CD4-positive, CD25-positive, alpha-beta regulatory T cell (primary cell): ENCODE measurements around the gene ATP13A4. TPM values are rescaled to one million over a fixed set of nuclear protein-coding genes. Genes with fewer than 3 reads are reported as not detected.

Experiments used
- ATAC-seq, 2 donors: fragments of 150-1000 bp; cut with Tn5 transposase; one replicate each; pipeline ENCODE4 v1.10.0; 2021; ENCODE audit warnings: low read depth in 2 of 2, moderate number of reproducible peaks in 2 of 2, moderate library complexity in 1 of 2
- DNase-seq, 3 donors: peaks; one replicate each; pipeline versions ENCODE4 v3.0.0 to v3.0.0-alpha.2; 2012 to 2022; ENCODE audit warnings: mixed read lengths in 1 of 3
- H3K27ac ChIP-seq: one replicate; pipeline ENCODE4 v1.7.0; 2013; ENCODE audit warnings: mild to moderate bottlenecking, low read length; ENCODE audit not compliant: insufficient read depth, poor library complexity, severe bottlenecking
- H3K27me3 ChIP-seq: one replicate; pipeline ENCODE4 v1.7.0; 2013; ENCODE audit warnings: low read length; ENCODE audit not compliant: control insufficient read depth, insufficient read depth
- H3K36me3 ChIP-seq: one replicate; pipeline ENCODE4 v1.7.0; 2013; ENCODE audit warnings: mild to moderate bottlenecking, low read length, moderate library complexity; ENCODE audit not compliant: control insufficient read depth, insufficient read depth
- H3K4me1 ChIP-seq: 2 replicates; pipeline ENCODE4 v1.7.0; 2013; ENCODE audit warnings: mild to moderate bottlenecking, low read length; ENCODE audit not compliant: insufficient read depth, control insufficient read depth, poor library complexity, severe bottlenecking
- H3K4me3 ChIP-seq: one replicate; pipeline ENCODE4 v1.7.0; 2013; ENCODE audit warnings: low read depth, mild to moderate bottlenecking, low read length, moderate library complexity
- H3K9me3 ChIP-seq, 2 experiments: 1 replicate in 1 of 2; 2 replicates in 1 of 2; pipeline ENCODE4 v1.7.0; 2013; ENCODE audit warnings: low read length in 2 of 2, mild to moderate bottlenecking in 1 of 2, moderate library complexity in 1 of 2; ENCODE audit not compliant: control insufficient read depth in 2 of 2
- H3K27ac Mint-ChIP-seq, 3 donors: one replicate each; pipeline ENCODE4 v1.8.0; 2020 to 2022; ENCODE audit warnings: mild to moderate bottlenecking in 3 of 3, mixed read lengths in 3 of 3, moderate library complexity in 2 of 3
- H3K27me3 Mint-ChIP-seq: one replicate; pipeline ENCODE4 v1.8.0; 2022; ENCODE audit warnings: mild to moderate bottlenecking, mixed read lengths
- H3K36me3 Mint-ChIP-seq: one replicate; pipeline ENCODE4 v1.8.0; 2020; ENCODE audit warnings: mixed read lengths
- H3K4me1 Mint-ChIP-seq, 4 donors: one replicate each; pipeline ENCODE4 v1.8.0; 2020 to 2022; ENCODE audit warnings: mixed read lengths in 4 of 4, mild to moderate bottlenecking in 1 of 4
- H3K4me3 Mint-ChIP-seq, 4 donors: one replicate each; pipeline ENCODE4 v1.8.0; 2020 to 2022; ENCODE audit warnings: mild to moderate bottlenecking in 4 of 4, mixed read lengths in 4 of 4, moderate library complexity in 3 of 4
- H3K9me3 Mint-ChIP-seq, 7 donors: one replicate each; pipeline ENCODE4 v1.8.0; 2020 to 2022; ENCODE audit warnings: mixed read lengths in 7 of 7, mild to moderate bottlenecking in 3 of 7, moderate library complexity in 2 of 7
- polyA plus RNA-seq, 4 donors: library from polyadenylated mRNA; unstranded; fragments of 300-500 nt; fragmentation: Illumina TruSeq; gene quantifications; one replicate each; pipeline ENCODE4 v1.2.3, GENCODE V29; 2021
- total RNA-seq: library from RNA; stranded (reverse); gene quantifications from one replicate; pipeline ENCODE4 v1.2.3, GENCODE V29; 2022

ATP13A4 gene
- total and polyA plus RNA-seq, 5 donors from 2014 or later = 1.6 TPM; not detected in 4

- no peaks in the 10 kb centered on the region for H3K36me3 Mint-ChIP-seq
- H3K27ac Mint-ChIP-seq = no peak overlapping the region
- Histone ChIP-seq H3K9me3 (no peaks in the 10 kb centered on the region), H3K27me3 (no peaks in the 10 kb centered on the region), H3K4me1 (no peaks in the 10 kb centered on the region), H3K27ac (no peak overlapping the region), H3K36me3 (no peaks in the 10 kb centered on the region), H3K4me3 (no peak overlapping the region)
- H3K9me3 Mint-ChIP-seq = peaks cover 0 to 4% (median 0%) of the 10 kb centered on the region in 7 donors
- H3K27me3 Mint-ChIP-seq = no peaks in the 10 kb centered on the region
- ATAC-seq (no peak), DNase-seq (no peak)
- no peak overlapping the region for H3K4me3 Mint-ChIP-seq
- H3K4me1 Mint-ChIP-seq = no peaks in the 10 kb centered on the region
These were observed 66.0 kb downstream of the ATP13A4 start for GRCh38 chr3:193488741-193489140.

- DNase-seq (no peak), ATAC-seq (no peak)
- H3K36me3 ChIP-seq = no peaks in the 10 kb centered on the region
- H3K4me1 Mint-ChIP-seq = no peaks in the 10 kb centered on the region
- no peaks in the 10 kb centered on the region for H3K36me3 Mint-ChIP-seq
- H3K27ac ChIP-seq = no peak overlapping the region
- no peaks in the 10 kb centered on the region for H3K27me3 ChIP-seq
- H3K27me3 Mint-ChIP-seq = no peaks in the 10 kb centered on the region
- no peaks in the 10 kb centered on the region for H3K9me3 ChIP-seq
- H3K9me3 Mint-ChIP-seq = peaks cover 0 to 4% (median 1%) of the 10 kb centered on the region in 7 donors
- H3K27ac Mint-ChIP-seq = no peak overlapping the region
- H3K4me3 Mint-ChIP-seq = no peak overlapping the region
- no peak overlapping the region for H3K4me3 ChIP-seq
- no peaks in the 10 kb centered on the region for H3K4me1 ChIP-seq
These were observed 70.6 kb downstream of the ATP13A4 start for GRCh38 chr3:193483988-193484539.

GRCh38 chr3:193481436-193481835 is 73.3 kb downstream of the ATP13A4 start:
- H3K27ac Mint-ChIP-seq = no peak overlapping the region
- H3K4me1 Mint-ChIP-seq = no peaks in the 10 kb centered on the region

GRCh38 chr3:193474446-193474845 is 80.2 kb downstream of the ATP13A4 start:
- Mint-ChIP-seq H3K27me3 (peaks cover 9% of the 10 kb centered on the region), H3K4me1 (no peaks in the 10 kb centered on the region), H3K27ac (no peak overlapping the region), H3K36me3 (peaks cover 3% of the 10 kb centered on the region), H3K4me3 (no peak overlapping the region), H3K9me3 (peaks cover 0 to 4% (median 0%) of the 10 kb centered on the region in 7 donors)
- no peak for ATAC-seq
- no peaks in the 10 kb centered on the region for H3K4me1 ChIP-seq
- no peak overlapping the region for H3K27ac ChIP-seq
- no peak overlapping the region for H3K4me3 ChIP-seq
- DNase-seq = no peak
- no peaks in the 10 kb centered on the region for H3K36me3 ChIP-seq
- no peaks in the 10 kb centered on the region for H3K27me3 ChIP-seq
- H3K9me3 ChIP-seq = no peaks in the 10 kb centered on the region

More at GRCh38 chr3:193481436-193481835, 73.3 kb downstream of the ATP13A4 start:
- Histone ChIP-seq H3K27me3 (no peaks in the 10 kb centered on the region), H3K27ac (no peak overlapping the region), H3K4me3 (no peak overlapping the region), H3K4me1 (no peaks in the 10 kb centered on the region), H3K9me3 (no peaks in the 10 kb centered on the region), H3K36me3 (no peaks in the 10 kb centered on the region)
- Mint-ChIP-seq H3K4me3 (no peak overlapping the region), H3K27me3 (no peaks in the 10 kb centered on the region), H3K36me3 (no peaks in the 10 kb centered on the region), H3K9me3 (peaks cover 0 to 5% (median 2%) of the 10 kb centered on the region in 7 donors)
- DNase-seq = no peak
- ATAC-seq = no peak

- DNase-seq (no peak), ATAC-seq (no peak)
- Histone ChIP-seq H3K4me1 (no peaks in the 10 kb centered on the region), H3K4me3 (no peak overlapping the region), H3K36me3 (no peaks in the 10 kb centered on the region), H3K9me3 (no peaks in the 10 kb centered on the region), H3K27me3 (no peaks in the 10 kb centered on the region), H3K27ac (no peak overlapping the region)
- Mint-ChIP-seq H3K4me3 (no peak overlapping the region), H3K27ac (no peak overlapping the region), H3K27me3 (peaks cover 15% of the 10 kb centered on the region), H3K4me1 (no peaks in the 10 kb centered on the region), H3K9me3 (no peaks in the 10 kb centered on the region), H3K36me3 (peaks cover 3% of the 10 kb centered on the region)
These were observed 84.0 kb downstream of the ATP13A4 start for GRCh38 chr3:193470710-193471109.

GRCh38 chr3:193465992-193466608 is 88.6 kb downstream of the ATP13A4 start:
- Histone ChIP-seq H3K9me3 (no peaks in the 10 kb centered on the region), H3K36me3 (no peaks in the 10 kb centered on the region), H3K4me3 (no peak overlapping the region), H3K27me3 (no peaks in the 10 kb centered on the region), H3K27ac (no peak overlapping the region), H3K4me1 (no peaks in the 10 kb centered on the region)
- Mint-ChIP-seq H3K36me3 (peaks cover 6% of the 10 kb centered on the region), H3K4me1 (peaks cover 0 to 6% (median 2%) of the 10 kb centered on the region in 4 donors), H3K9me3 (no peaks in the 10 kb centered on the region), H3K27me3 (peaks cover 20% of the 10 kb centered on the region), H3K4me3 (no peak overlapping the region), H3K27ac (no peak overlapping the region)
- DNase-seq = no peak
- ATAC-seq = no peak

GRCh38 chr3:193464889-193465288 is 89.8 kb downstream of the ATP13A4 start:
- no peak overlapping the region for H3K4me3 ChIP-seq
- DNase-seq (no peak), ATAC-seq (no peak)
- no peaks in the 10 kb centered on the region for H3K4me1 ChIP-seq
- peaks cover 20% of the 10 kb centered on the region for H3K27me3 Mint-ChIP-seq
- H3K36me3 ChIP-seq = no peaks in the 10 kb centered on the region
- no peaks in the 10 kb centered on the region for H3K9me3 Mint-ChIP-seq
- no peak overlapping the region for H3K4me3 Mint-ChIP-seq
- no peak overlapping the region for H3K27ac ChIP-seq
- no peaks in the 10 kb centered on the region for H3K27me3 ChIP-seq
- H3K4me1 Mint-ChIP-seq = peaks cover 0 to 6% (median 2%) of the 10 kb centered on the region in 4 donors
- H3K9me3 ChIP-seq = no peaks in the 10 kb centered on the region
- H3K27ac Mint-ChIP-seq = no peak overlapping the region
- H3K36me3 Mint-ChIP-seq = peaks cover 5% of the 10 kb centered on the region

GRCh38 chr3:193457526-193457925 is 97.2 kb downstream of the ATP13A4 start:
- no peak for DNase-seq
- Mint-ChIP-seq H3K27ac (no peak overlapping the region), H3K27me3 (peaks cover 6% of the 10 kb centered on the region), H3K9me3 (peaks cover 0 to 2% (median 0%) of the 10 kb centered on the region in 7 donors), H3K4me1 (peaks cover 0 to 6% (median 2%) of the 10 kb centered on the region in 4 donors), H3K4me3 (no peak overlapping the region), H3K36me3 (peaks cover 11% of the 10 kb centered on the region)
- H3K9me3 ChIP-seq = no peaks in the 10 kb centered on the region
- no peaks in the 10 kb centered on the region for H3K27me3 ChIP-seq
- no peaks in the 10 kb centered on the region for H3K36me3 ChIP-seq
- no peak for ATAC-seq
- no peak overlapping the region for H3K4me3 ChIP-seq
- H3K27ac ChIP-seq = no peak overlapping the region
- no peaks in the 10 kb centered on the region for H3K4me1 ChIP-seq
